ENCODE results near the gene EXO5. TPM values are rescaled to one million over a fixed set of nuclear protein-coding genes. Genes with fewer than 3 reads are reported as not detected.

EXO5 gene
- total RNA-seq, 3 donors from 2014 or later, result 10.1 to 12.8 (median 11.6) TPM

Other genes with a start within 250 kb of the EXO5 start
- gene COL9A2, start 191.5 kb upstream of the EXO5 start, total RNA-seq, result 1 to 10 TPM in 2 of 3 donors, under 1 TPM in 1; 0.96 to 2.5 (median 1.2) TPM
- gene SMAP2, start 135.0 kb upstream of the EXO5 start, total RNA-seq, result 100 to 1,000 TPM; 128 to 153 (median 142) TPM
- 10 to 100 TPM in 1 of 3 donors, 1 to 10 TPM in 2; 8.0 to 10.1 (median 9.6) TPM for gene ZFP69B, start 58.3 kb upstream of the EXO5 start, total RNA-seq
- 1 to 10 TPM; 2.6 to 3.7 (median 2.7) TPM for gene ZFP69, start 31.5 kb upstream of the EXO5 start, total RNA-seq
- 1 to 10 TPM; 3.0 to 4.2 (median 4.0) TPM for gene ZNF684, start 22.9 kb downstream of the EXO5 start, total RNA-seq
- under 1 TPM; 0.42 to 0.78 (median 0.57) TPM for gene RIMS3, start 156.9 kb downstream of the EXO5 start, total RNA-seq
- gene NFYC, start 182.9 kb downstream of the EXO5 start, total RNA-seq, result 10 to 100 TPM; 59.8 to 72.8 (median 67.0) TPM

All from activated T-cell treated with anti-CD3 and anti-CD28 coated beads, Interleukin-2, amount 50 U/mL, for 4 hours (primary cell).